ENCODE measurements around the gene FER1L5. TPM values are rescaled to one million over a fixed set of nuclear protein-coding genes. Genes with fewer than 3 reads are reported as not detected.

Gene FER1L5
- total and polyA plus RNA-seq, 2 donors (not counting 3 experiments of a cell fraction or from before 2014, with no cell fraction given) = not detected

DNA sequence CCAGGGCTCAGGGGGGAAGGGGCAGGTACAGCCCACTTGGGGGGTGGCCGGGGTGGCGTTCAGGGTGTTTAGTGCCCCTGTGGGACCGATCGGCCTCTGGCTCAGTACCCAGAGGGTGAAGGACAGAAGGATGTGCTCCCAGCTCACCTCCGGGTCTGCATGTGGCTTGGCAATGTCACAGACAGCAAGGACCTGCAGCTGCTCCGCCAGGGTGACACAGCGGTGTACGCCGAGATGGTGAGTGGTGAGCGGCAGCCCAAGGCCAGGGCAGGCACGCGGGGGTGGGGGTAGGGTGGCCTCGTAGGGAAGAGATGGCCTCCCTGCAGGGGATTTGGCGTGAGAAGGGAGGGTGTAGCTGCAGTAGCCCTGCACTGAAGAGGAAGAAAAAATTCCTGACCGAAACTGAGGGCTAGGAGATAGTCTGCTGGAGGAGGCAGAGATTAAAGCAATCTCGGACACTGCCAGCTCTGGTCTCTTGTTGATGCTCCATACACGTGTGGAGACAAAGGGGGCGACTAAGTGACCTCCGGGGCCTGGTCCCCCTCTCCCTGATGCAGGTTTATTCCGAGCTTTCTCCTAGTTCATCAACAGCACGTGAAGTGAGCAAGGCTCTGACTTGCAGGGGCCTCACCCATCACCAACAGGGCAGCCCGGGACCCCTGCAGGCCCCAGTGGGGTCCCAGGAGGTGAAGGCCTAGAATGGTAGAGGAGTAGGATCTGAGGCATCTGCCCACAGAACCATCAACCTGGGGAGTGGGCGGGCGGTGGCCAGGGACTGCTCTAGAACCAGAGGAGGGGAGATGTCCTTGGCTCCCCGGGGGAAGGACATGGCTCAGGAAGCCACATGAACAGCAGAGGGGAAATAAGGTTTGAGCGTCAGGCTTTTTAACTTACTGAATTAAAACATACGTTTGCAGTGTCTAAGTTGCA lies 45.4 kb downstream of the FER1L5 start:
- Histone ChIP-seq H3K79me2 (ENCODE audit: control insufficient read depth, insufficient read depth, low read length) (no peaks in the 10 kb centered on the region), H3K27me3 (ENCODE audit: control insufficient read depth in 2 of 2, insufficient read depth in 2 of 2, low read length in 2 of 2) (peaks cover 0 to 4% of the 10 kb centered on the region in 2 experiments), H3K4me3 (replicated peaks in 1 of 3; ENCODE audit: insufficient read depth in 1 of 3, low read depth in 1 of 3, low read length in 3 of 3) (no peak overlapping the region), H3K27ac (ENCODE audit: insufficient read depth, low read depth, low read length) (no peak overlapping the region), H4K20me1 (replicated peaks; ENCODE audit: control insufficient read depth, extremely low read depth, insufficient read depth, low read length) (no peaks in the 10 kb centered on the region), H3K4me2 (ENCODE audit: insufficient read depth, low read length) (no peak overlapping the region), H3K4me1 (ENCODE audit: control insufficient read depth, extremely low read depth, insufficient read depth, low read length) (no peaks in the 10 kb centered on the region), H3K9ac (replicated peaks; ENCODE audit: extremely low read depth, insufficient read depth, low read length) (no peak overlapping the region), H2AFZ (ENCODE audit: low read depth, low read length) (no peak overlapping the region), H3K9me3 (replicated peaks; ENCODE audit: control insufficient read depth, insufficient read depth, low read length) (no peaks in the 10 kb centered on the region), H3K9me1 (replicated peaks; ENCODE audit: control insufficient read depth, extremely low read depth, insufficient read depth, low read length) (no peaks in the 10 kb centered on the region), H3K36me3 (ENCODE audit: control insufficient read depth in 2 of 2, extremely low read depth in 1 of 2, insufficient read depth in 2 of 2, low read length in 2 of 2) (no peaks in the 10 kb centered on the region)
- no peak for DNase-seq (ENCODE audit: low read depth, low spot score)
- TF ChIP-seq MYC (IDR thresholded peaks at IDR 0.05; ENCODE audit: low read depth, low read length) = no peak
- TF ChIP-seq GATA2 (IDR thresholded peaks at IDR 0.05; ENCODE audit: insufficient read depth, insufficient read length, low read depth, low read length) = no peak
- no peak for TF ChIP-seq MAX (IDR thresholded peaks at IDR 0.05; ENCODE audit: insufficient read depth, insufficient read length)
- no peak for TF ChIP-seq EZH2 (IDR thresholded peaks at IDR 0.05; ENCODE audit: borderline replicate concordance, low read depth, low read length, severe bottlenecking)
- no peak for FAIRE-seq
- ChIA-PET CTCF (no interaction called here), POLR2A (interaction anchor here (0.6 kb wide), 1 partner anchor 94 kb away, joined by 10 read pairs; no protein-coding TSS in a partner anchor)
- dilution Hi-C loops (cut with MboI; ENCODE audit: extremely low pct_ligation_motif_present, low sequenced_read_pairs) (no loop called here), intact Hi-C loops (cut with micrococcal nuclease) (no loop called here)
- BruUV-seq (replicated peaks) = no TSS peak

- CTCF ChIA-PET = no interaction called here
These were observed 46.3 kb downstream of the FER1L5 start for GRCh38 chr2:96688649-96689430.

More at GRCh38 chr2:96688649-96689430, 46.3 kb downstream of the FER1L5 start:
- Histone ChIP-seq H3K79me2 (ENCODE audit: control insufficient read depth, insufficient read depth, low read length) (no peaks in the 10 kb centered on the region), H3K4me3 (replicated peaks in 1 of 3; ENCODE audit: insufficient read depth in 1 of 3, low read depth in 1 of 3, low read length in 3 of 3) (no peak overlapping the region), H3K36me3 (ENCODE audit: control insufficient read depth in 2 of 2, extremely low read depth in 1 of 2, insufficient read depth in 2 of 2, low read length in 2 of 2) (no peaks in the 10 kb centered on the region), H2AFZ (ENCODE audit: low read depth, low read length) (no peak overlapping the region), H3K9me1 (replicated peaks; ENCODE audit: control insufficient read depth, extremely low read depth, insufficient read depth, low read length) (no peaks in the 10 kb centered on the region), H3K9ac (replicated peaks; ENCODE audit: extremely low read depth, insufficient read depth, low read length) (no peak overlapping the region), H3K9me3 (replicated peaks; ENCODE audit: control insufficient read depth, insufficient read depth, low read length) (no peaks in the 10 kb centered on the region), H3K27ac (ENCODE audit: insufficient read depth, low read depth, low read length) (no peak overlapping the region), H4K20me1 (replicated peaks; ENCODE audit: control insufficient read depth, extremely low read depth, insufficient read depth, low read length) (no peaks in the 10 kb centered on the region), H3K4me1 (ENCODE audit: control insufficient read depth, extremely low read depth, insufficient read depth, low read length) (no peaks in the 10 kb centered on the region), H3K4me2 (ENCODE audit: insufficient read depth, low read length) (no peak overlapping the region), H3K27me3 (ENCODE audit: control insufficient read depth in 2 of 2, insufficient read depth in 2 of 2, low read length in 2 of 2) (peaks cover 0 to 4% of the 10 kb centered on the region in 2 experiments)
- FAIRE-seq (no peak), DNase-seq (ENCODE audit: low read depth, low spot score) (no peak)
- POLR2A ChIA-PET = no interaction called here
- TF ChIP-seq POLR2A (IDR thresholded peaks at IDR 0.05; ENCODE audit: low read depth, low read length) (no peak), POLR2AphosphoS5 (IDR thresholded peaks at IDR 0.05; ENCODE audit: insufficient read depth, low read depth, low read length) (no peak), JUN (IDR thresholded peaks at IDR 0.05; ENCODE audit: borderline replicate concordance, insufficient read depth, insufficient read length, low read depth) (no peak), GATA2 (IDR thresholded peaks at IDR 0.05; ENCODE audit: insufficient read depth, insufficient read length, low read depth, low read length) (no peak), EZH2 (IDR thresholded peaks at IDR 0.05; ENCODE audit: borderline replicate concordance, low read depth, low read length, severe bottlenecking) (no peak), CTCF (IDR thresholded peaks at IDR 0.05; ENCODE audit: extremely low read depth in 1 of 2, insufficient read depth in 1 of 2, low read depth in 1 of 2, low read length in 2 of 2) (no peak), MAX (IDR thresholded peaks at IDR 0.05; ENCODE audit: insufficient read depth, insufficient read length) (no peak), FOS (IDR thresholded peaks at IDR 0.05; ENCODE audit: borderline replicate concordance, insufficient read depth, low read length) (no peak), MYC (IDR thresholded peaks at IDR 0.05; ENCODE audit: low read depth, low read length) (no peak)
- intact Hi-C loops (cut with micrococcal nuclease) (no loop called here), dilution Hi-C loops (cut with MboI; ENCODE audit: extremely low pct_ligation_motif_present, low sequenced_read_pairs) (no loop called here)
- no TSS peak for BruUV-seq (replicated peaks)

All from endothelial cell of umbilical vein (primary cell).